Epithelial cell of esophagus (primary cell): Measurements from ENCODE around the gene WBP1L.
"Not testable (repeated sequence)": the region's sequence is repeated elsewhere in the genome, so short reads cannot be mapped to it uniquely, and the experiment has no call there.

ENCODE experiments used
- DNase-seq: peaks from one replicate; pipeline ENCODE4 v3.0.0; 2010; ENCODE audit warnings: low read depth
- H3K4me3 ChIP-seq: 2 replicates; pipeline ENCODE4 v1.5.1; 2011; ENCODE audit warnings: mild to moderate bottlenecking, low read length, control low read depth
- CTCF ChIP-seq: IDR thresholded peaks from 2 replicates; pipeline ENCODE4 v1.5.1; 2011; ENCODE audit warnings: low read depth, mild to moderate bottlenecking, low read length, control low read depth, inconsistent platforms; ENCODE audit not compliant: insufficient read depth; ENCODE audit errors: missing control alignments

WBP1L gene

GRCh38 chr10:102731222-102731800 is 12.4 kb upstream of the WBP1L start:
- TF ChIP-seq CTCF = no peak
- DNase-seq = no peak
- H3K4me3 ChIP-seq = no peak overlapping the region

GRCh38 chr10:102732661-102733060 is 11.1 kb upstream of the WBP1L start:
- no peak overlapping the region for H3K4me3 ChIP-seq
- no peak for DNase-seq
- no peak for TF ChIP-seq CTCF

GRCh38 chr10:102735065-102735562 is 8.6 kb upstream of the WBP1L start:
- TF ChIP-seq CTCF = no peak
- no peak for DNase-seq
- H3K4me3 ChIP-seq = no peak overlapping the region

GRCh38 chr10:102738692-102739121 is 5.0 kb upstream of the WBP1L start:
- no peak for TF ChIP-seq CTCF
- H3K4me3 ChIP-seq = no peak overlapping the region
- DNase-seq = no peak

- TF ChIP-seq CTCF = no peak
- no peak overlapping the region for H3K4me3 ChIP-seq
- no peak for DNase-seq
Observed at GRCh38 chr10:102740229-102740628, 3.5 kb upstream of the WBP1L start.

- no peak for DNase-seq
- H3K4me3 ChIP-seq = no peak overlapping the region
- TF ChIP-seq CTCF = no peak
Observed at GRCh38 chr10:102741726-102742237, 2.0 kb upstream of the WBP1L start.

- not testable (repeated sequence) for DNase-seq, H3K4me3 ChIP-seq
Observed at GRCh38 chr10:102742313-102742712, 1.4 kb upstream of the WBP1L start.
